GM21737 (cell line): Measurements from ENCODE around the gene CTNND1.
"Not testable (repeated sequence)": the region's sequence is repeated elsewhere in the genome, so short reads cannot be mapped to it uniquely, and the experiment has no call there.

Source experiments
- ATAC-seq: cut with Tn5 transposase; IDR thresholded peaks from one replicate; pipeline ENCODE4 v1.9.1; 2021; ENCODE audit warnings: mild to moderate bottlenecking, moderate library complexity; ENCODE audit not compliant: unreplicated experiment

Gene CTNND1

GRCh38 chr11:57791321-57792059 lies 29.9 kb downstream of the CTNND1 start:
- ATAC-seq: no peak

DNA sequence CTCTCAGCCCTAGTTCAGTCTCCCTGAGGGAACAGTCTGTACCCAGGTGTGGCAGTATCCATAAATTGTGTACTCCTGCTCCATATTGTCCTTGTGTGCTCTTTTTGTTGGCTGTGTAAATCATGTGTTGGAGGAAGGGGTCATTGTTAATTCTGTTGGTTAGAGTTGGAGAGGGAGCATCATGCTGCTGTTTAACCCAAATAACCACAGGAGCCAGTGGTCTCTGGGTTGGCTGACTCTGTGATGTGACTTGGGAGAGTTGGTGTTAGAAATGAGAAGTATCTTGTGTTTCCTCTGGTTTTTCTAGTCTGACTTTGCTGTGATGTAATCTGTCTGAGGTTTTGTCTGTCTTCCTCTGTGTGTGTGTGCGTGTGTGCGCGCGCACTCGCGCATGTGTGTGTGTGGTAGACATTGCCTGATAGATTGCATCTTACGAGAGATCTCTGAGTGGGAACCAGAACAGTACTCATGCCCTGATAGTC lies 30.5 kb downstream of the CTNND1 start:
- peak; percentile 77 for ATAC-seq

- ATAC-seq: no peak
These were observed 31.3 kb downstream of the CTNND1 start for GRCh38 chr11:57792870-57793269.

DNA sequence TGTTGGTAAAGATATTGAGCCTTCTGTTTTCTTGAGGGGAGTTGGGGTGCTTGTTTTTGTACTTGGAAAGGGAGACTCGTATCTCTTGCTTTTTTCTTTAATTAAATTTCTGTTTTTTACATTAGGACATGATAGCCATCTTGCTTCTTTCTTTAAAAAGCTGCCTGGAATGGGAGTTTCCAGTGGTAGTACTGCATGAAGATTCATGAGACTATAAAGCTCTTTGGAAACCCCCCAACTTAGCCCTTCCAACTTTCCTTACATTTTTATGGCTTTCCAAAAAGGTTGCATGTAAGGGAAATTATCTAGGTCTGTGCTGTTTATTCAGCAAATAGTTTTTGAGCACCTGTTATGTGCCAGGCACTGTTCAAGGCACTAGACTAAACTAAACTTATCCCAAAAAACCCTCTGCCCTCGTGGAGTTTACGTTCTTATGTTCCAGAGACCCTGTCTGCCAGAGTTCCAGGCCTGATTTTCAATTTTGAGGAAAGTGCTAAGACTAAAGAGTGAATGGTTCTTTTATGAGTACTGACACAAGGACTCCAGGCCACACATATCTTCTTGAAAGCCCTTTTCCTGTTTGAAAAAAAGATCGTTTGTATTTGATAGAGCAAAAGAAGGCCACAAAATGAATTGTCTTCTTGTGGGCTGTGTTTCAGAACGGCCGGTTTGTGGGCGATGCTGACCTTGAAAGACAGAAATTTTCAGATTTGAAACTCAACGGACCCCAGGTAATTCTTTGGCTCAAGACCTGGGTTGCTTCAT lies 31.9 kb downstream of the CTNND1 start:
- no peak for ATAC-seq

GRCh38 chr11:57798905-57799559 lies 37.4 kb downstream of the CTNND1 start:
- no peak for ATAC-seq

- ATAC-seq: peak; percentile 61
These were observed 39.0 kb downstream of the CTNND1 start for GRCh38 chr11:57800444-57801182.

- ATAC-seq: no peak
These were observed 39.5 kb downstream of the CTNND1 start for GRCh38 chr11:57801183-57801485.

DNA sequence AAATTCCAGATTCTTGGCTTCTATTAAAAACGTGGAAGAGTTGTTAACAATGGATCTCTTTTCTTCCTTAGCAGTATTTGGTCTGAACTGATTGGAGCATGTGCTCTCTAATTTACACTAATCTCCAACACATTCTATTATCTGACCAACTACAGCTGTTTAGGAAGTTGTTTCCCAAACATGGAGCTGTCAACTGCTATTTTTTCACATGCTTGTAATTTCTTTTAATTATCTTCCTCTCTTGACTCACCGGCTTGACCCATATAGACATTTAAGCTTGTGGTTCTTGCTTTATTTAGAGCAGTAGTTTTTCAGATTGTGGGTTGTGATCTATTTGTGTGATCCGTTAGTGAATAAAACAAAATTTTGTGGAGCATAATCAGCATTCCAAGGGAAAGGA lies 40.8 kb downstream of the CTNND1 start:
- ATAC-seq: no peak

GRCh38 chr11:57804466-57804865 lies 42.9 kb downstream of the CTNND1 start:
- no peak for ATAC-seq

DNA sequence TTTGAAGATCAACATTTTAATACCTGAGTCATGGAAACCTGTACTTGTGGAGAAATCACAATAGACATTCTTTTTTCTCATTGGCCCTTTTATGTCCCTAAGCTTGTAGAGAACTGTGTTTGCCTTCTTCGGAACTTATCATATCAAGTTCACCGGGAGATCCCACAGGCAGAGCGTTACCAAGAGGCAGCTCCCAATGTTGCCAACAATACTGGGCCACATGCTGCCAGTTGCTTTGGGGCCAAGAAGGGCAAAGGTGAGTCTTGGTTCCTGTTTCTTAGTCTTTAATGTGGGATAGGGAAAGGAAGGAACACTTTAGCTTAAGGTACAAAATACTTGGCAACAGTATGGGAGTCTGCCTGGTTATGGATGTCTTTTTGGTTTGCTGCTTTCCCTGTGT lies 44.2 kb downstream of the CTNND1 start:
- no peak for ATAC-seq

DNA sequence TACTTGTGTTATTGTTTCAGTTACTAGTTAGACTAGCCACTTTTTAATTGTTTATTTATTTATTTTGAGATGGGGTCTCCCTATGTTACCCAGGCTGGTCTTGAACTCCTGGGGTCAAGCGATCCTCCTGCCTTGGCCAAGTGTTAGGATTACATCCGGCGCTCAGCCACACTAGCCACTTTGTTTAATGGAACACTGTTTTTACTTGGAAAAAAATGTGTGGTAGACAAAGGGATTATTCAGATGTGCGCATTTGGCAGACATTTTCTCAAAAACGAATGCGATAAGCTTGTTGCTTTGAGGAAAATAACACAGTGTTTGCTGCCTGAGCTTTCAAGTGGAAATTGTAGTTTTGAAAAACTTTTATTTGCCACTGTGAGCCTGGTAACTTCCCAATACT lies 51.0 kb downstream of the CTNND1 start:
- no peak for ATAC-seq

- ATAC-seq: no peak
These were observed 53.9 kb downstream of the CTNND1 start for GRCh38 chr11:57815476-57815875.

GRCh38 chr11:57815877-57816276 lies 54.3 kb downstream of the CTNND1 start:
- ATAC-seq: no peak

DNA sequence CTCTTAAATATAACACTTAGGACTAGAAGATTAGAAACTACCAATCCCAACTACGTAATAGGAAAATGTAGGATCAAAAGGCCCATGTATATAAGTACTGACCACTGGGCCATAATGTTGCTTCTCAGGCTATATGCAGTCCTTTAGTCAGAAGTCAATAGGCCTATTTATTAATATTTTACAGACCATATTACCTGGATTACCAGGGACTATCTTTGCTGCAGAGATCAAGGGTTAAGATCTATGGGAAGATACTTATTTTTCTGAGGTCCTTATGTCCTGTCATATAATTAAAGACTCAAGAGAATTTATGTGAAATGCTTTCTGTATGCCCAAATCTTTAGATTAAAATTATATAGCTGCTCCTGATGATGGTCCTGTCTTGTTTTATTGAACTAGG lies 57.2 kb downstream of the CTNND1 start:
- no peak for ATAC-seq

DNA sequence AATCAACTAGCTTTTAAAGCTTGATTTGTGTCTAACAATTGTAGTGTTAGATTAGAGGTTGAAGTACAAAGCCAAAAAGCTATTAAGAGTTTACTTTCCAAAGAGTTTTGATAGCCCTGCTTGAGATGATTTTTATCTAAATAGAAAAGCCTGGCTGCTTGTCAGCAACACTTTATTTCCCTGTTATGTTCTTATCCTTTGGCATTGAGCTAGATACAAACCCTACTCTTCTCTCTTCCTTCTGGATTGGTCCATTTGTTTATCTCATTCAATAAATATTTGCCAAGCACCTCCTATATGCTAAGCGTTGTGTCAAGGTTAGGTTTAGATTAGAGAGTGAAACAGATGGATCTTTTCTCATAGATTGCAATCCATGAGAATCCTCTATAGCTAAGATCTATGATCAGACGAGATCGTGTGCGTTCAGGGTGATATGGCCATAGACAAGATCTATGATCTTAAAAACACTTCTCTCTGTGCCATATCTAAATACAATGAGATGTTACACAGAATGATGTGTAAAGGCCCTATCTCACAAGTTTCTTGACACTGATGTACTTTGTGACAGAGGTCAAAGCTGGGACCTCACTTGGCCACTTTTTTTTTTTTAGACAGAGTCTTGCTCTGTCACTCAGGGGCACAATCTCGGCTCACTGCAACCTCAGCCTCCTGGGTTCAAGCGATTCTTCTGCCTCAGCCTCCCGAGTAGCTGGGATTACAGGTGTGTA lies 57.8 kb downstream of the CTNND1 start:
- ATAC-seq: no peak

GRCh38 chr11:57823859-57824258 lies 62.3 kb downstream of the CTNND1 start:
- no peak for ATAC-seq

- no peak for ATAC-seq
These were observed 73.2 kb downstream of the CTNND1 start for GRCh38 chr11:57834852-57835251.

DNA sequence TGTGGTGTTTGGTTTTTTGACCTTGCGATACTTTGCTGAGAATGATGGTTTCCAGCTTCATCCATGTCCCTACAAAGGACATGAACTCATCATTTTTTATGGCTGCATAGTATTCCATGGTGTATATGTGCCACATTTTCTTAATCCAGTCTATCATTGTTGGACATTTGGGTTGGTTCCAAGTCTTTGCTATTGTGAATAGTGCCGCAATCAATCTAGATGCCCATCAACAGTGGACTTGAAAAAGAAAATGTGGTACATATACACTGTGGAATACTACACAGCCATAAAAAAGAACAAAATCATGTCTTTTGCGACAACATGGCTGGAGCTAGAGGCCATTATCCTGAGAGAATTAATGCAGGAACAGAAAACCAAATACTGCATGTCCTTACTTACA lies 77.0 kb downstream of the CTNND1 start:
- not testable (repeated sequence) for ATAC-seq

DNA sequence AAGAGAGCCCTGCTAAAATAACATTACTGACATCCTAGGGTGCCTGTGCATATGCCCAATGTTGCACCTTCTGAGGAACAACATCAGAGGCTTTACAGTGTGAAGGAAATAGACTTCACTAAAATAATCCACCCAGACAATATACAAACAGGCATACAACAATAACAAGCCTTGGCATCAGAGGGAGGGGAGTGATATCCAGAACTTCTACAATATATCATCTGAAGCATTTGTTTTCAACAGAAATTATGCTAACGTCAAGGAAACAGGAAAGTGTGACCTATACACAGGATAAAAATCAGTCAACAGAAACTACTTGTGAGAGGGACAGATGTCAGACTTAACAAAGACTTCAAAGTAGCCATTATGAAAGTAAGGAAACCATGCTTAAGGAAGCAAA lies 81.3 kb downstream of the CTNND1 start:
- ATAC-seq: no peak

DNA sequence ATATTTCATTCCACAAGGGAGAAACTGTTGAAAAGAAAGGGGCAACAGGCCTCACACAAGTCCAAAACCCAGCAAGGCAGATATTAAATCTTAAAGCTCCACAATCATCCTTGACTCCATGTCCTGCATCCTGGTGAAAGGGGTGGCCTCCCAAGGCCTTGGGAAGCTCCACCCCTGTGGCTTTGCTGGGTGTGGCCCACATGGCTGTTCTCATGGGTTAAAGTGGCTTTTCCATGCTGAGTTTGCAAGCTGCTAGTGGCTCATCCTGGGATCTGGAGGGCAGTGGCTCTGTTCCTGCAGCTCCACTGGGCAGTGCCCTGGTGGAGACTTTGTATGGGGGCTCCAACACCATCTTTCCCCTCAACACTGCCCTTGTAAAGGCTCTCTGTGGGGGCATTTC lies 106.4 kb downstream of the CTNND1 start:
- no peak for ATAC-seq

GRCh38 chr11:57868491-57868890 lies 106.9 kb downstream of the CTNND1 start:
- no peak for ATAC-seq
